ENCODE results near the gene GSX1.
A peak's percentile ranks its signal among the peaks of the same experiment; 100 is the strongest.
"Not testable (repeated sequence)": the region's sequence is repeated elsewhere in the genome, so short reads cannot be mapped to it uniquely, and the experiment has no call there.

Gene GSX1

DNA sequence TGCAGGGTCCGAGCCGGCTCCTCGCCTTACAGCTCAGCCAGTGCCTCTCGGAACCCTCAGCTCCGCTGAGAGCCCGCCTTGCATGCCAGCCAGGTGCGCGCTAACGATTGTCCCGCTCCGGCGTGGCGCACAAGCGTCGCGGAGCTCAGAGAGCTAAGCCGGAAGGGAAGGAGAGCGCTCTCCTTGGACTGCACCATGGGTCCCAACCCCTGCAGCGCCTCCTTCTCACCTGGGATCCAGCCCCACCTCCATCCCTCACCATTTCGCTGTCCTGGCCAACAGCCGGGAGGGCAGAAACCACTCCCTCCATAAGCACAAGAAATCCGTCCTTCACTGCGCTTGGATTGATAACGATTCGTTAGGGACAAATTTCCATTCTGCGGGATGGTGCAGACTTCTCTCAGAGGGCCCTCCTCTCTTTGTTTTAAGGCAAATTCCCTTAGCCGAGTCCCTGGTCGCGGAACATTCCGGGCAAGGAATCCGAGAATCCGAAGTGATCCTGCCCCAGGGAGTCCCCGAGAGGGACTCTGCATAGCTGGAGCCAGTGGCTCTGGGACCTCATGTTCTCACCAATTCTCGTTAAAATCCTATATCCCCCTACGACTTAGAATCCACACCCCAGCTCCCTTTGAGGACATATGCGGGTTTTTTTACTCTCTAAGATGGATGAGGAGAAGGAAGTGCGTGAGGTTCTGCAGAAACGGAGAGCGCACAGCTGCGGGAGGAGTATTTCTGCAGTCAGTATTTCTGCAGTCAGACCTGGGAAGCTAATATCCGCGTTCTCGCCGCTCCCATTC is 2.8 kb downstream of the GSX1 start:
- H3K9ac ChIP-seq (ENCODE audit: low read depth, low read length) = no peak overlapping the region
- H3K36me3 ChIP-seq (ENCODE audit: insufficient read depth, low read length) = no peaks in the 10 kb centered on the region
- peaks cover 29% of the 10 kb centered on the region for H3K4me1 ChIP-seq (ENCODE audit: insufficient read depth, low read length)
- H3K4me3 ChIP-seq (ENCODE audit: low read length) = no peak overlapping the region; the same call in 1 of the 2 replicates
- peaks cover 100% of the 10 kb centered on the region for H3K27me3 ChIP-seq (ENCODE audit: insufficient read depth, low read length)
- H3K9me3 ChIP-seq (ENCODE audit: insufficient read depth, low read depth, low read length) = no peaks in the 10 kb centered on the region
- no peak overlapping the region for H3K27ac ChIP-seq (ENCODE audit: low read depth, low read length)
- WGBS = 1% methylated on average over 43 of the region's 44 CpGs

GRCh38 chr13:27795718-27796019 is 3.4 kb downstream of the GSX1 start:
- Histone ChIP-seq H3K36me3 (ENCODE audit: insufficient read depth, low read length) (no peaks in the 10 kb centered on the region), H3K9me3 (ENCODE audit: insufficient read depth, low read depth, low read length) (no peaks in the 10 kb centered on the region), H3K27me3 (ENCODE audit: insufficient read depth, low read length) (peaks cover 100% of the 10 kb centered on the region), H3K4me1 (ENCODE audit: insufficient read depth, low read length) (peaks cover 28% of the 10 kb centered on the region), H3K9ac (ENCODE audit: low read depth, low read length) (no peak overlapping the region), H3K4me3 (ENCODE audit: low read length) (no peak overlapping the region), H3K27ac (ENCODE audit: low read depth, low read length) (no peak overlapping the region)
- WGBS = 8% methylated on average over 6 of the region's 6 CpGs

DNA sequence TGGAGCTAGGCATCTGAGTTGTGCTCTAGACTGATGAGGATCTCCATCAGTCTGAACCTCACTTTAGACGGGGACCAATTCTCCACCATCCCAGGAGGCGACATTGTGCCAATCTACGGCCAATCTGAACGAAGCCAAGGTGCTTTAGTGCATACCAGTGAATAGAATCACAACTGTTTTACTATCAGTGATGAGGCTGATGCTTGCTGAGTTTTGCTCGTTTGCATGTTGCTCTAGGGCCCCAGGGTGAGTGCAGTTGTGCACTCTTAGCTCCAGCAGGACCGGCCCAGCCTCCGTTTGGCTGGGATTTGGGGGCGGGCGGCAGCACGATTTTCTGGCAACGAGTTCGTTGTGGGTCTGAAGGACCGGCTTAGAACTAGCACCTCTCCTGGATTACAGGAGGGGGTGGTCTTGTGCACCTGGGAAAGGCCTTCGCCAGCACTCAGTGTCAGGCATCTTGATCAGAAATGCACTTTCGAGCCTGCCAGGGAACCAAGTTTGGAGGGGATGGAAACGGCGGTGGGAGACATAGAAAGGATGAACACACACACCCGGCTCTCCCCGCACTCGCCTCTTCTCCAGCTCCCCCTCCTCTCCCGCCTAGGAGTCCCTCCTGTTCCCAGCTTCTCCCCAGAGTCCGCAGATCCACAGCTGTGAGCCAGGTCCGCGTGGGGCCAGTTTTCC is 4.4 kb downstream of the GSX1 start:
- no peaks in the 10 kb centered on the region for H3K9me3 ChIP-seq (ENCODE audit: insufficient read depth, low read depth, low read length)
- peaks cover 20% of the 10 kb centered on the region for H3K4me1 ChIP-seq (ENCODE audit: insufficient read depth, low read length)
- H3K4me3 ChIP-seq (ENCODE audit: low read length) = peak overlapping the region; percentile 40
- H3K36me3 ChIP-seq (ENCODE audit: insufficient read depth, low read length) = no peaks in the 10 kb centered on the region
- peaks cover 99% of the 10 kb centered on the region for H3K27me3 ChIP-seq (ENCODE audit: insufficient read depth, low read length)
- H3K27ac ChIP-seq (ENCODE audit: low read depth, low read length) = no peak overlapping the region
- 2% methylated on average over 24 of the region's 24 CpGs for WGBS
- H3K9ac ChIP-seq (ENCODE audit: low read depth, low read length) = no peak overlapping the region

- Histone ChIP-seq H3K4me1 (ENCODE audit: insufficient read depth, low read length) (peaks cover 20% of the 10 kb centered on the region), H3K27ac (ENCODE audit: low read depth, low read length) (no peak overlapping the region), H3K9ac (ENCODE audit: low read depth, low read length) (no peak overlapping the region), H3K27me3 (ENCODE audit: insufficient read depth, low read length) (peaks cover 98% of the 10 kb centered on the region), H3K4me3 (ENCODE audit: low read length) (peak overlapping the region; percentile 40), H3K9me3 (ENCODE audit: insufficient read depth, low read depth, low read length) (no peaks in the 10 kb centered on the region), H3K36me3 (ENCODE audit: insufficient read depth, low read length) (no peaks in the 10 kb centered on the region)
- WGBS = under 1% methylated on average over 24 of the region's 24 CpGs
Observed at GRCh38 chr13:27797228-27797624, 4.9 kb downstream of the GSX1 start.

DNA sequence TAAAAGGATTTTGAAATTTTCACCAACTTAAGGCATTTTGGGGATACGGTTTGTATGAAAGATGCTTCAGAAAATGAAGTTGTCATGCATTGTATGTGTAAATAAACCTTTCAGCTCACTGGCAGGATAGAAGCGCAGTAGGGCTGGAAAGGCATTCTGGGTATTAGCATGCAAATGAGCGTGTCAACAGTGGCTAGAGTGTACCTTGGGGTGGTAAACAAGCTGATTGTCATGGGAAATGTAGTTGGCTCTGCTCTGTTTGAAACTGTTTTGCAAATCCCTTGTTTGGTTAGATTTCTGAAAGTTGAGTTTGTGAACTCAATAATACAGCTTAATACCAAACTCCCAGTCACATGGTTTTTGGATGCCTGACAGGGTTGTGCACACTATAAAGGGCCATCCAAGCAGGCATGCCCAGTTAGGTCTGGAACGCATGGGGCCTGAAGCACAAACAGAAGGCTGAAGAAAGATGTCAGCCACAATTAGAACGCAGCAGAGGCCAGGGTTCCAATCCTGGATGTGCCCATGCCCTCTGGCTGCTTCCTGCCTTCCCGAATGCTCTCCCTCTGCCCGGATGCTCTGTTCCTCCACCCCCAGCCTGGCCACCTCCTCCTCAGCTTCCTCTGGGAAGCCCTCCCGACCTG is 14.6 kb downstream of the GSX1 start:
- Histone ChIP-seq H3K27ac (ENCODE audit: low read depth, low read length) (peak overlapping the region; percentile 63; the same call in 1 of the 2 replicates), H3K27me3 (ENCODE audit: insufficient read depth, low read length) (peaks cover 57% of the 10 kb centered on the region), H3K9me3 (ENCODE audit: insufficient read depth, low read depth, low read length) (no peaks in the 10 kb centered on the region), H3K36me3 (ENCODE audit: insufficient read depth, low read length) (no peaks in the 10 kb centered on the region), H3K9ac (ENCODE audit: low read depth, low read length) (no peak overlapping the region), H3K4me3 (ENCODE audit: low read length) (no peak overlapping the region), H3K4me1 (ENCODE audit: insufficient read depth, low read length) (peaks cover 20% of the 10 kb centered on the region; the same call in 1 of the 2 replicates)
- WGBS = 26% methylated on average over 8 of the region's 8 CpGs

DNA sequence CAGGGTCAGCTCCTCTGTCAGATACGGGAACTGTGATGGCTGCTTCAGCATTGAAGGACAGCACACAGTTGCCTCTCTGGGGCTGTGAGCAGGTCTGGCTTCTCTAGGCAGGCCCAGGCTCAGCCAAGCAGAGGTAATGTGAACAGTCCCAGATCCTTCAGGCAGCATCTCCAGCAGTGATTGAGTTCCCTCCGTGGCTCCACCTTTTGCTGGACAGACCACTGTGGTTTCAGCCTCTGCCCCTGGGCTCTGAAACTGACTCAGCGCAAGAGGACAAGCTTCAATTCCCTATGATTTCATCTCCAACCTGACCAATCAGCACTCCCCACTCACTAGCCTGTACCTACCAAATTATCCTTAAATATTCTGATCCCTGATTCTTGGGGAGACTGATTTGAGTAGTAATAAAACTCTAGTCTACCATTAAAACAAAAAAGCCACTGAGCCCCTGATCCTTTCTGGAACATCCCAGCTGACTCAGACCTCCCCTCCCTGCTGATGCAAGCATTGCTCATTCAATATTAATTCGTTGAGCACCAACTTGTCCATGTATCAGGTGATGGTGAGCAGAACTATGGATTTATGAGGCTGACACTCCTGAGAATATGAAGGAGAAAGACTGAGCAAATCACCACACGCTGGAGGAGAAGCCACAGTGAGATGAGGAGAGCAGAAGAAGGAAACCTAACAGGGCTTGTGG is 16.7 kb downstream of the GSX1 start:
- no peaks in the 10 kb centered on the region for H3K9me3 ChIP-seq (ENCODE audit: insufficient read depth, low read depth, low read length)
- no peaks in the 10 kb centered on the region for H3K36me3 ChIP-seq (ENCODE audit: insufficient read depth, low read length)
- peaks cover 54% of the 10 kb centered on the region for H3K27me3 ChIP-seq (ENCODE audit: insufficient read depth, low read length)
- H3K4me1 ChIP-seq (ENCODE audit: insufficient read depth, low read length) = peaks cover 20% of the 10 kb centered on the region; the same call in 1 of the 2 replicates
- H3K4me3 ChIP-seq (ENCODE audit: low read length) = no peak overlapping the region
- 82% methylated on average over 5 of the region's 5 CpGs for WGBS
- H3K27ac ChIP-seq (ENCODE audit: low read depth, low read length) = no peak overlapping the region
- no peak overlapping the region for H3K9ac ChIP-seq (ENCODE audit: low read depth, low read length)

DNA sequence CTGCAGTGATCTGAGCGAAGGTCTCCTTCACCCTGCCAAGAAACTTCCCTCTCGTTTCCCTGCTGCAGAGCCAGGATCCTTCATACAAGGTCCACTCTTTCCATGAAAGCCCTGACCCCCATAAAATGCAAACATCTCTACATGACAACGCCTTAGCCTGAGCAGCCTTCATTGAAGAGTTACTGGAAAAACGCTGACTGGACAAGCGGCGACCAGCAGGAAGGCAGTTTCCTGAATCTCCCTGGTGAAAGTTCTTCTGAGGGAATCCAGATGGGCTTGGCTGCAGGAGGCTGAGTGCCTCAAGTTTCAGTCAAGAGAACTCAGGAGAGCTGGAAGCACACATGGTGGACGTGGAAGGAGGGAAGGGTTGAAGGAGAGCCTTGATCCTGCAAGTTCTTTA is 17.7 kb downstream of the GSX1 start:
- WGBS = 87% methylated on average over 7 of the region's 7 CpGs
- Histone ChIP-seq H3K9me3 (ENCODE audit: insufficient read depth, low read depth, low read length) (no peaks in the 10 kb centered on the region), H3K4me3 (ENCODE audit: low read length) (no peak overlapping the region), H3K27me3 (ENCODE audit: insufficient read depth, low read length) (peaks cover 59% of the 10 kb centered on the region), H3K9ac (ENCODE audit: low read depth, low read length) (no peak overlapping the region), H3K4me1 (ENCODE audit: insufficient read depth, low read length) (peaks cover 20% of the 10 kb centered on the region; the same call in 1 of the 2 replicates), H3K36me3 (ENCODE audit: insufficient read depth, low read length) (no peaks in the 10 kb centered on the region), H3K27ac (ENCODE audit: low read depth, low read length) (no peak overlapping the region)

DNA sequence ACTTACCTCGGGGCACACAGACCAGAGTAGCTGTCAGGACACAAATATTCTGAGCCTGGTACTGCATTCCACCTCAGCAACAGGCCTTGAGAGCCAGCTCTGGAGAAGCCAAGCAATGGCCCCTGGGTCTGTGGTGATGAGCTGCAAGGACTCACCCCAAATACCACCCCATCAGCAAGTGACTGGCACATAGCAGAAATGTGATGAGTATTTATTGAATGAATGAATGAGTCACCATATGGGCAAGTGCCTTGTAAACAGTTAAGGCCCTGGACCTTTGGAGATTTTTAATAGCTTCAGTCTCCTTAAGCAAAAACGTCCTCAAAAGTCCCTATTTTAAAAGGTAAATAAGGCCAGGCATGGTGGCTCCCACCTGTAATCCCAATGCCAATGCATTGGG is 18.2 kb downstream of the GSX1 start:
- no peak overlapping the region for H3K4me3 ChIP-seq (ENCODE audit: low read length)
- WGBS = 87% methylated on average over 2 of the region's 2 CpGs

GRCh38 chr13:27813826-27814225 is 21.5 kb downstream of the GSX1 start:
- Histone ChIP-seq H3K27ac (ENCODE audit: low read depth, low read length) (no peak overlapping the region), H3K36me3 (ENCODE audit: insufficient read depth, low read length) (no peaks in the 10 kb centered on the region), H3K27me3 (ENCODE audit: insufficient read depth, low read length) (peaks cover 79% of the 10 kb centered on the region), H3K4me1 (ENCODE audit: insufficient read depth, low read length) (no peaks in the 10 kb centered on the region), H3K4me3 (ENCODE audit: low read length) (no peak overlapping the region), H3K9ac (ENCODE audit: low read depth, low read length) (no peak overlapping the region), H3K9me3 (ENCODE audit: insufficient read depth, low read depth, low read length) (no peaks in the 10 kb centered on the region)
- WGBS = 98% methylated on average over 7 of the region's 9 CpGs

More for the DNA sequence above, 18.2 kb downstream of the GSX1 start:
- Histone ChIP-seq H3K9me3 (ENCODE audit: insufficient read depth, low read depth, low read length) (no peaks in the 10 kb centered on the region), H3K27me3 (ENCODE audit: insufficient read depth, low read length) (peaks cover 60% of the 10 kb centered on the region), H3K36me3 (ENCODE audit: insufficient read depth, low read length) (no peaks in the 10 kb centered on the region), H3K4me1 (ENCODE audit: insufficient read depth, low read length) (peaks cover 20% of the 10 kb centered on the region; the same call in 1 of the 2 replicates), H3K27ac (ENCODE audit: low read depth, low read length) (no peak overlapping the region), H3K9ac (ENCODE audit: low read depth, low read length) (no peak overlapping the region)

DNA sequence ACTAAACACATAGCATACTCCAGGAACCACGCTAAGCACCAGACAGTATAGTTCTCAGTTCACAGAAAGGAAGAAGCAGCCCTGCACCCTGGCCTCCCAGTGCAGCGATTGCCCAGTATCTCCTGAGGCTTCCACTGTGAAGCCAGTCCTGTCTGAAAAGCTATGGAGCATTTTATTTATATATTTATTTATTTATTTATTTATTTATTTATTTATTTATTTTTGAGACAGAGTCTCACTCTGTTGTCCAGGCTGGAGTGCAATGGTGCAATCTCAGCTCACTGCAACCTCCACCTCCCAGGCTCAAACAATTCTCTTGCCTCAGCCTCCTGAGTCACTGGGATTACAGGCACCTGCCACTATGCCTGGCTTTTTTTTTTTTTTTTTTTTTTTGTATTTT is 25.5 kb downstream of the GSX1 start:
- H3K27me3 ChIP-seq (ENCODE audit: insufficient read depth, low read length) = peaks cover 97% of the 10 kb centered on the region

More for the DNA sequence above, 25.5 kb downstream of the GSX1 start:
- not testable (repeated sequence) for H3K9ac ChIP-seq (ENCODE audit: low read depth, low read length); H3K27ac ChIP-seq (ENCODE audit: low read depth, low read length); H3K36me3 ChIP-seq (ENCODE audit: insufficient read depth, low read length); H3K9me3 ChIP-seq (ENCODE audit: insufficient read depth, low read depth, low read length); H3K4me3 ChIP-seq (ENCODE audit: low read length)
- WGBS = 96% methylated on average over 2 of the region's 2 CpGs
- H3K4me1 ChIP-seq (ENCODE audit: insufficient read depth, low read length) = peaks cover 33% of the 10 kb centered on the region

Data from HUES64 (cell line).